SU-DHL-6 (cell line): Measurements from ENCODE around the gene PIGC.

Experiments
- EZH2phosphoT487 ChIP-seq: fragments of 200-600 bp; sonication (generic), shearing (Covaris generic); conservative IDR thresholded peaks from 2 replicates; pipeline ENCODE4 v1.6.1; 2018; ENCODE audit warnings: mild to moderate bottlenecking, antibody characterized with exemption, low read length, moderate library complexity, mixed read lengths
- TF ChIP-seq, protein P1 (sequence below): fragments of 200-600 bp; sonication (generic); IDR thresholded peaks from one replicate; pipeline ENCODE4 v1.5.1; 2017; ENCODE audit warnings: antibody characterized with exemption, mild to moderate bottlenecking, low read length, moderate library complexity; ENCODE audit not compliant: insufficient read depth, poor library complexity, severe bottlenecking

DNA sequence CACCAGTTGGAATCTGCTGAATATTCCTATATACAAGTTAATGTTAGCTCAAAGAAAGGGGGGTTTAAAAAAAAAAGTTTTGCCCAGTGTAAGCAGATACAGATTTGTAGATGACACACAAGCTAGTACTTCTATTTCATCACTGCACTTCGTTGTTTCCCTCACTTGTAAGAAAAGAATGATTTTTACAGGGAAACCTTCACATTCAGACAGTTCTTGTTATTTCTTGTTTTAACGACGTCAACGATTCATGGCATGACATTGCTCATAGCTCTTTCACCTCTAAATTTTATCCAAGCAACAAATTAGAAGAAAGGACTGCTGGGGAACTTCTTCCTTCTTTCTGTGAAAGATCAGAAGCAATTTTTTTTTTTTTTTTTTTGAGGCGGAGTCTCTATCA, 49.1 kb downstream of the PIGC start:
- TF ChIP-seq, protein P1, sequence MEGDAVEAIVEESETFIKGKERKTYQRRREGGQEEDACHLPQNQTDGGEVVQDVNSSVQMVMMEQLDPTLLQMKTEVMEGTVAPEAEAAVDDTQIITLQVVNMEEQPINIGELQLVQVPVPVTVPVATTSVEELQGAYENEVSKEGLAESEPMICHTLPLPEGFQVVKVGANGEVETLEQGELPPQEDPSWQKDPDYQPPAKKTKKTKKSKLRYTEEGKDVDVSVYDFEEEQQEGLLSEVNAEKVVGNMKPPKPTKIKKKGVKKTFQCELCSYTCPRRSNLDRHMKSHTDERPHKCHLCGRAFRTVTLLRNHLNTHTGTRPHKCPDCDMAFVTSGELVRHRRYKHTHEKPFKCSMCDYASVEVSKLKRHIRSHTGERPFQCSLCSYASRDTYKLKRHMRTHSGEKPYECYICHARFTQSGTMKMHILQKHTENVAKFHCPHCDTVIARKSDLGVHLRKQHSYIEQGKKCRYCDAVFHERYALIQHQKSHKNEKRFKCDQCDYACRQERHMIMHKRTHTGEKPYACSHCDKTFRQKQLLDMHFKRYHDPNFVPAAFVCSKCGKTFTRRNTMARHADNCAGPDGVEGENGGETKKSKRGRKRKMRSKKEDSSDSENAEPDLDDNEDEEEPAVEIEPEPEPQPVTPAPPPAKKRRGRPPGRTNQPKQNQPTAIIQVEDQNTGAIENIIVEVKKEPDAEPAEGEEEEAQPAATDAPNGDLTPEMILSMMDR, result no peak
- no peak for TF ChIP-seq EZH2phosphoT487
